Measurements from ENCODE around the gene GRM1.

DNA sequence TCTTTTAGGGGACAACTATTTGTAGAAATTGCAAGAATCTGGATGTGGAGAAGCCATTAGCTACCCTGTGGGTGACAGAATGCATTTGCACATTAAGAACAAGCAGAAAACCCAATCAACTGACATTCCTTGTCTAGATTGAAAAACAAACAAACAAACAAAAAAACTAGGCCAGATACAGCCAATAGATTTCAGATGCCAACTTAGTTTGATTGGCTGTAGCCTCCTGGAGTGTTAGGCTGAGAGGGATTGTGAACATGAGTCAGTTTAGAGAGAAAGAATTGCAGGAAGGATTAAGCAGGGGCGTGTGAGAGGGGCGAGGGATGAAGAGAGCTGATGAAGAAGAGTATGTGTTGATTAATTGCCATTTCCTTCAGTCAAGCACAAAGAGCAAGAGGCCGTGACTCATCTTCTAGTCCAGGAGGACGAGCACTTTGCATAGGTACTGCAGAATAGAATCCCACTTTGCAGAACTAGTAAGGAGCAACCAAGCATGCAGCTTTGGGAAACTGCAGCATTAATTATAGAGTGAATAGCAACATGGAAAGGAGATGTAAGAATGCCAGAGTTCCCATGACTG is 326.7 kb downstream of the GRM1 start:
- TF ChIP-seq CTCF (conservative IDR thresholded peaks at IDR 0.05 in 1 of 2, IDR thresholded peaks at IDR 0.05 in 1 of 2; ENCODE audit: low read depth in 1 of 2, low read length in 2 of 2) (no peak), EZH2 (IDR thresholded peaks at IDR 0.05; ENCODE audit: low read length, missing control alignments) (no peak)
